NCI-H1417 treated with DMSO at 0.1 percent for 48 hours (cell line): ENCODE measurements around the gene AAGAB.

Source experiments
- DNase-seq: peaks from one replicate; lab custom pipeline; 2025; lab: John Stamatoyannopoulos, UW

The AAGAB gene

DNA sequence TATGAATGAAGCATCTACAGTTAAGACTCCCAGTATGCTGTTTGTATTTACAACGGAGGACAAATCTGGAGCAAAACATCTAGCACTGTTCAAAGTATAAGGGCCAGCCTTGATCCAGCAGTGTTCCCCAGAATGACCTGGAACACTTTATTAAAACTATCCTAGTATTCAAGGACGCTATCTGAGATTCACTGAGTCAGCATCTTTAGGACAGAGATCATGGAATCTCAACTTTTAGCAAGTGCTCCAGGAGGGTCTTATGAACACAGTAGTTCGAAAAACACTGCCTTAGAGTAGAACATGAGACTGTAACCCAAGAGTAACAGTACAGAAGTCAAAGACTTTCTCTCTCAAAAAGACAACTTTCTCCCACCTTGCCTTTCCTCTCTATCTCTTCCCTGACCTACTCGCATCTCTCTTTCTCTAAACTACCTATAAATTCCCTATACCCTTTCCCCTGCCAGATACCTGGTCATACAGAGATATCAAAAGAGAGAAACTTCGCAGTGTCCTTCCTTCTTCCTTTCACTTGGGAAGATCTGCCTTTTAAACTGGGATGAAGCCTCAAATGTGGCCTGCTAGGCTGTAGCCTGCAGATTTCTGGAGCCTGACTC, 43.8 kb downstream of the AAGAB start:
- DNase-seq: no peak

DNA sequence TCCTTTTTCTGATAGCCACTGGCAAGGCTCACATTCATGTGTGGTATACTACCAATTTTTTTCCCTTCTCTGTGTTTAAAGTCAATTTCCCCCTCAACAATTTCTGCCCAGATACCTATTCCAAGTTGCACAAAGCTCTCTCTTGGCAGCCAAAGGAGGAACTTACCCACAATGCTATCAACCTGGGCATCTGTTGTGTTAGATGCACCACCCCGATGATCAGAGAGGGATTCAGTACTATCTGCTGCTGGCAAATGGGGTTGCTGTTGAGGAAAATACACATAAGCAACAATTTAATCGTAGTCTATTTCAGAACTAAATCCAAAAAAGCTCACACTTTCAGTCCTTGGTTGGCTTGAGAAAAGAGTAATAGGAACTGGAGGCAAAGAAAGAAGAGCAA, 46.1 kb downstream of the AAGAB start:
- DNase-seq: no peak

DNA sequence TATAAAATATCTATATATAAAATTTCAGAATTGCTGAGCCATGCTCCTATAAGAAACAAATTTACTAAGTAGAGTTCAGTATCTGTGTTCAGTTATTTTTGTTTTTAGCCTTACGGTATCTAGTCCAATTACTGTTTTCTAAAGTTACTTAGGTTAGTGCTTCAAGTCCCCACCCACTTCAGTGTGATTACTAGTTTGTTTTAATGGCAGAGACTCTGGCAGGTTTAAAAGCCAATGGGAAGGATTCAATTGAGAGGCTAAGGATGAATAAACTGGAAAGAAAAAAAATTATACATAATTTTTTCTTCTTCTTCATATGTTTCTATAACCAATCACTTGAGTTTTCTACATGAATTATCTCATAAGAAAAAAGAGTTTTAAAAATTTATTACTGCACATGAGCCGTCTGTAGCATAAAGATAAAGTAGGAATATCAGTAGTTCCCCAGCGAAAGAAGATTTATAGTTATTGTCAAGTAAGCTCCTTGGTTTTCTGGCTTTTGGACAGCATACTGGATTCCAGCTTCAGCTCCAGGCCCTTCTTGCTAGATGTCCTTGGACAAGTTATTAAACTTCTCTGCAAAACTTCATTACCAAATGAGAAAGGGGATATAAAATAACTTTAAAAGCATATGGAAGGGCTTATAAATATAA, 46.8 kb downstream of the AAGAB start:
- no peak for DNase-seq

DNA sequence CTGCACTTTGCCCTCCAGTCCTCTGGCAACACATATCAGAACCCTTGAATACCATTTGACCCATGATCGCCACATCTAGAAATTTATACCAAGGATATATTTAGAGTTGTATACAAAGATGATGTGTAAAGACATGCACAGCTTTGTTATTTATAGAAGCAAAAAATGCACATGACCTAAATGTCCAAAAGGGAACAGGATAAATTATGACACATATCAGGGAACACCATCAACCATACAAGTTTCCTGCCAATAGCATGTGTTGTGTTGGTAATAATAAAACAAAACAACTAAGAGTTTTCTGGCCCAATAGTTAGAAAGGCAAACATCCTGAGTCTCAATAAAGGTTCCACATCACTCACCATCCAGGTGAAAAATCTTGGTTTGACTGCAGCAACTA, 51.5 kb downstream of the AAGAB start:
- no peak for DNase-seq

DNA sequence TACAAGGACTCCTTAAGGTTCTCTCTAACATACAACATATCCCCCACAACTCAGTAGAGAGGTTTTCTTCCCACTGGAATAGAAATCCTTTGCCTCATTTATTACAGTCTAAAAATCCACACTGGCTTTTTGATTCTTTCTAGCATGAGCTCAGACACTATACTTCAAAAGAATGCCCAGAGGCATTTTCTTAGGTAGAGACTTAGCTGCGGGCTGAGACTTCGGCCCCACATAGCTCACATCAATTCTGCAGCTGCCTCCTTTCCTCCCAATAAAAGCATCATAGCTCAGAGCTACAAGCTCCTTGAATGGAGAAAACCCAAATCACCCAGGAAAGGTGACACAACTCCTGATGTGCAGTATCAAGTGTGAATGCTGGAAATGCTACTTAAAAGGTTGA, 52.4 kb downstream of the AAGAB start:
- no peak for DNase-seq

DNA sequence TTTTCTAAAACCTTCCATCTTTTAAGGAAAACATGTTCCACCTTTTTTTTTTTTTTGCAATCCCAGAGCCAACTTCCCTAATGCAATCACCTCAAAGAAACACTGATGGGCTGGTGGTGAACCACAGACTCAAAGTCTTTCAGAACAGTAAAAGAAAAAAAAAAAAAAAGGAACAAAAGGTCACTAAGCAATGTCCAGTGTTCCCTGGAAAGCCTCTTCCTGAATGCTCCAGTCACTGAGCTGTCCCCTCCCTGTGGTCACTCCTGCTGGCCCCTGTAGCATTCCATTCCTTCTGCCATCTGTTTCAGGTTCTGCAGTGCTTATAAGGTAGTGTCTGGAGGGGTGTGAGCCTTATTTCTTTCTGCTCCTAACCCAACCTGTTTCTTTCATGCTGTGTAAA, 53.3 kb downstream of the AAGAB start:
- no peak for DNase-seq

DNA sequence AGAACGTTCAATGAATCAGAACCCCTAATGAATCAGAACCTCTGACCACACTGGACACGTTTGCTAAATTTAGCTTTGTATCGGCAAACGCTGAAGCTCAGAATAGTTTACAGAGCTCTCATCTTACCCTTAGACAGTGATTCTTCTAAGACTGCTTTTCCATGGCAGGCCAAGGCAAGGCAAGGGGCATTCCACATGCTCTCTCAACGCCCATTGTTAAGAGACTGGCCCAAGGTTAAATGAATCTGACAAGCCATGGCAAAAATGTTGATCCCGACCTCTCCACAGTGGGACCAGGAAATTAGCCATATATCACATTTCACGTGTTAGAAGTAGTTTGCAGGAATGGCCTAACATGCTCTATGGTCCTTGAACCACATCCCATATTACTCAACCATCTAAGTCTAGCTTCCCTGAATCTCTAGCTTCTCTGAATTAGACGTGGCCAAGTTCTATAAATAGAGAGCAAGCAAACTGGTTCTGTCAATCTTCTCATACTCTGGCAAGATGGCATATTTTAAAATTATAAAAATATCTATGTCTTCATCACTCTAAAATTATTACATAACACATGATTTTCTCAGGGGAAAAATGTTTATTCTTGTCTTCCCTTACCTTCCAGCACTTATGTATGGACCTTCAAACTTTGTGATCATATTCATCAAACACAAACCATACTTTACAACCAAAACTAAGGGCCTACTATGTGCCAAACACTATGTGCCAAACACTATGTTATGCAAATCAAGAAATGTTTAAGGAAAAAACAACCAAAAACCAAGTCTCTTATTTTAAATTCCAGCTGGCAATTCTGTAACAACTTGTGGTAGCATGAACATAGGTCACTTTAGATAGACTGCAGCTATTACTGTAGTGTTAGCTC, 54.3 kb downstream of the AAGAB start:
- DNase-seq: no peak

DNA sequence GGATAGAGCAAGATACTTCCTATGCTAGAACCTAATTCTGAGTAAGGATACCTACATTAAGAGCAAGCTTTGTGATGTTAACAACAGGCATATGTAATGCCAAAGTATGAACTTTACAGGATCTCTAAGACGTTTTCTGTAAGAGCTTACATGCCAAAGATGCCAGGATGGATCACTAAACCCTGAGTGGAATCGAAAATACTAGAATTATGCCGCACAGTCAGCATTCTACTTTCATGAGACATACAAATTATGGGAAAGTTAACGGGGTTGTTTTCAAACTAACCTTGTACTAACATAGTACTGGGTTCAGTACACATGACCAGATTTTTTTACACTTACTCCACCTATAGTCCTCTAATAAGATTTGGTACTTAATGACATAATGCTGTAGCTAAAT, 55.1 kb downstream of the AAGAB start:
- no peak for DNase-seq

DNA sequence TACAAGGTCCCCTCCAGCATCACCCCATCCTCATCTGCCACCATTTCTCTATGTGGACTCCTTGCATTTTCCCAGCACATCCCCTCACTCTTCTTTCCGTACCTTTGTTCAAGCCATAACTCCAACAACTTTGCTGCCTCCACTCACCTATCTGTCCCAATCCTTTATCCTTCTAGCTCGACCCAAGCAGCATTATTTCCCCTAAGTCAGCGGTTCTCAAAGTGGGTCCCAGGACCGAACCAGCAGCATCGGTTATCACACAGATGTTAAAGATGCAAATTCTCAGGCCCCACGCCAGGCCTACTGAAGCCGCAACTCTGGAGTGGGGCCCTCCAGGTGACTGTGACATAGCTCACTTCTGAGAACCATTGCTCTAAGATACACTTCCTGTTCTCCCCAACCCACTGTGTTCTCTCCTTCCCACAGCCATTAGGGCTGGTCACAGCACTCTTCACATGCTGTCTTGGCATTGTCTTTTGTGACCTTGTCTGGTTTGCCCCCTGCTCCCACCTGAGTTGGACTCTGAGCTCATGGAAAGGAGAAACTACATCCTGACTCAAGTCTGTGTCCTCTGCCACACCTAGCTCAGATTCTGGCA, 56.2 kb downstream of the AAGAB start:
- DNase-seq: no peak

DNA sequence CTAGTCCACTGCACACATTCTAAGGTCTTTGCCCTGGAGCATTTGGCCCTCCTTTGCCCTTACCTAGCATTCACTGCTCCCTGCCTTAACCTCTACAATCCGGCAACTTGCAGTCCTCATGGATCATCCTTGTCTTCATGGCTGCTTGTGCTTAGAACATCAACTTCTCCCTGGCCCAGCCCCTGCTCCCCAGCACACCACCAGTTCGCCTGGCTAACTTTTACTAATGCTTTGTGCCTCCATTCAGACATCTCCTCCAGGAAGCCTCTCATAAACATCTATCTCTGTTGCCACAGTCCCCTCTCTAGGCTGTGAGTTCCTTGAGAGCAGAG, 57.1 kb downstream of the AAGAB start:
- no peak for DNase-seq

DNA sequence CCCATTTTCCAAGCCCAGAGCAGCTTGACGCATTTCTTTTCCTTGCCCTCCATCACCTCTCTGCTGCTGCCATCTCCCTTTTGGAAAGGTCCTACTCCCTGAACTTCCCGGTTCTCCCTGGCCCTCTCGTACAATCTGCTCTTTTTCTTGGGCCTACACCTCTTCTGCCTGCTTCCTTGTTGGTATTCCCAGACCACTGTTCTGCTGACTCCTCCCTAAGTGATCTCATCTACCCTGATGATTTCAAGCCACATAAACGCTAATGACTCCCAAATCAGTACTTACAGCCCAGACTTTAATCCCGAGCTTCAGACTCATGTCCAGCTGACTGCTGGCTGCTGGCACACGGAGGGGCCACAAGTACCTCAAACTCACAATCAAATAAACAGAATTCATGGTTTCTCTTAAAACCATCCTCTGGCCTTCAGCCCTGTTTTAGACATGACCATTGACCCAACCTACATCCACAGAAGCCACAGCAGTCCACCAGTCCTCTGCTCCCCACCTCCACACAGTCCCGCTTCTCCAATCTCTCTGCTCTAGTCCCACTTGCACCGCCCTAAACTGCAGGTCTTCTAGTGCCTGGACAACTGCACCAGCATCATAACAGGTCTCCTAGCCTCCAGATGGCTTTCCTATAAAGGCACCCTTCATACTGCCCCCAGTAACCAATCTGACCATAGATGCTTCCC, 57.6 kb downstream of the AAGAB start:
- no peak for DNase-seq

DNA sequence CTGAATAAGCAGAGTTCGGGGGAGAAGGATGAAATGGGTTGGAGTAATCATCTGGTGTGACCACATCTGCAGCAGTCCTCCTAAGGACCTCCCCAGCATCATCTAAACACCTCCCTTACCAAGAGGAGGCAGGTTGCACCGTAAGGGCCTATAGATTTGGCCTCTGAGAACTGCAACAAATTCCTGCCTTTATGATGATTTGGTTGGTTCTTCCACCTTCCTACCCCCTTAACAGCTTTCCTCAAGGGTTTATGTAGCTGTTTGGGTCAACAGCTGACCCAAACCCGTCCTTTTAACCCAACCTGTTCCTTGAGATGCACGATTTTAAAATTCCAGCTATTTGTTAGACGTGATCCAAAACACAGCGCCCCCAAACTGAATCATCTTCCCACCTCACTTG, 58.2 kb downstream of the AAGAB start:
- DNase-seq: no peak

DNA sequence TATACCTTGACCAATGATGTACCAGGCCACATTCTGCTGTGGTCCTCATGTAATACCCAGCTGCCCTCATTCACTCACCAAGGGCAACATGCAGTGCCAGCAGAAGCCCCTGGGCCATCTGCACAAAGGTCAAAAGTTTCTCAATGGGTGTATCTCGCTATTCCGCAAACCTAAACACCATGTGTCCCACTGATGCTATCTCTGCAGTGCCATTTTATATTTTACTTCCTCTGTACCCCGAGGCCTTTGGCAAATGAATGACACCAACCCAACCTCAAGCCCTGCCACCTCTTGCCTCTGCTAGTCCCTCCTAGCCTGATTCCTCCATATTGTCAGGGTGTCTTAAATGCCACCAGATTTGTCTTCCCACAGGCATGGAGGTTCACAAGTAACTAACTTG, 59.2 kb downstream of the AAGAB start:
- DNase-seq: no peak

DNA sequence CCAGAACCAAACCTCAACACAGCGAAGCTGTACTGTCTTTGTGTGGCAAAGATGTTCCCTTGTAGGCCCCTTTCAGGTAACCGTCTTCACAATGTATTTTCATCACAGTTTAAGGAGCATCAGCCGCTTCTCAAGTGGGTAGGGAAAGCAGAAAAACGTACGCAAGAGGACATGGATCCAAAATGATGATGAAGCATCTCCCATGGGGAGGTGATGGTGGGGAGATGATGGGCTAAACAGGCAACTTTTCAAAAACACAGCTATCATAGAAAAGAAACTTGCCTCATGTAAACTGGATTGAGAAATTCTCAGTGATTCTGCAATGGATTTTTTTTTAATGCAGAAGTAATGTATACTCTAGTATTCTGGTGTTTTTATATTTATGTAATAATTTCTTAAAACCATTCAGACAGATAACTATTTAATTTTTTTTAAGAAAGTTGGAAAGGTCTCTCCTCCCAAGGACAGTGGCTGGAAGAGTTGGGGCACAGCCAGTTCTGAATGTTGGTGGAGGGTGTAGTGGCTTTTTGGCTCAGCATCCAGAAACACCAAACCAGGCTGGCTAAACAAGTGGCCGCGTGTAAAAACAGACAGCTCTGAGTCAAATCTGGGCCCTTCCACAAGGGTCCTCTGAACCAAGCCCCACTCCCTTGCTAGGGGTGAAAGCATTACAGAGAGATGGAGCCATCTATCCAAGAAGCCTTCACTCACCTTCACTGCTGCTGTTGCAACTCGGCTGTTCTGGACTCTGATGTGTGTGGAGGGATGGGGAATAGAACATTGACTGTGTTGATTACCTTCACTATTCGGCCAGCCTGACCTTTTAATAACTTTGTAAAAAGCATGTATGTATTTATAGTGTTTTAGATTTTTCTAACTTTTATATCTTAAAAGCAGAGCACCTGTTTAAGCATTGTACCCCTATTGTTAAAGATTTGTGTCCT, 60.0 kb downstream of the AAGAB start:
- no peak for DNase-seq

DNA sequence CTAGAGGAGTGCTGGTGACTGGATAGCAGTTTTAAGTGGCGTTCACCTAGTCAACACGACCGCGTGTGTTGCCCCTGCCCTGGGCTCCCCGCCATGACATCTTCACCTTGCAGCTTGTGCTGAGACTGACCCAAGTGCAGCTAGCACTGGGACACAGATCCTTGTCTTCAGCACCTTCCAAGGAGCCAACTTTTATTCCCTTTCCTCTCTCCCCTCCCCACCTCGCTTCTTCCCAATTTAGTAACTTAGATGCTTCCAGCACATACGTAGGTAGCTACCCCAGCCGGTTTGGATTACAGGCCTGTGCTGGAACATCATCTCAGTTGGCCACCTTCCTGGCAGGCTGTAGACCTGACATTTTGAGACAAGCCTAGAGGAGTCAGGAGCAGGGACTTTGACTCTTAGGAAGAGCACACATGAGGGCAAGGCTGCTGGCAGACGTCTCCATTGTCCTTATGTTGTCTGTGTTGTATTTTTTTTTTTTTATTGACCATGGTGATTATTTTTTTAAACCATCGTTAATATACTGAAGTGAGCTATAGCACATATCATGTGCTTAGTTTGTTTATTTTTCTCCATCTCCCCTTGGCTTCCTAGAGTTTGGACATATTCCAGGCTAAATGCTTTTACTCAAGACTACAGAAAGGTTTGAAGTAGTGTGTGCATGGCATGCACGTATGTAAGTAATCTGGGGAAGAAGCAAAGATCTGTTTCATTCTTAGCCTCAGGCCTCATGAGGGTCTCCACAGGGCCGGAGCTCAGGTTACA, 61.1 kb downstream of the AAGAB start:
- no peak for DNase-seq

DNA sequence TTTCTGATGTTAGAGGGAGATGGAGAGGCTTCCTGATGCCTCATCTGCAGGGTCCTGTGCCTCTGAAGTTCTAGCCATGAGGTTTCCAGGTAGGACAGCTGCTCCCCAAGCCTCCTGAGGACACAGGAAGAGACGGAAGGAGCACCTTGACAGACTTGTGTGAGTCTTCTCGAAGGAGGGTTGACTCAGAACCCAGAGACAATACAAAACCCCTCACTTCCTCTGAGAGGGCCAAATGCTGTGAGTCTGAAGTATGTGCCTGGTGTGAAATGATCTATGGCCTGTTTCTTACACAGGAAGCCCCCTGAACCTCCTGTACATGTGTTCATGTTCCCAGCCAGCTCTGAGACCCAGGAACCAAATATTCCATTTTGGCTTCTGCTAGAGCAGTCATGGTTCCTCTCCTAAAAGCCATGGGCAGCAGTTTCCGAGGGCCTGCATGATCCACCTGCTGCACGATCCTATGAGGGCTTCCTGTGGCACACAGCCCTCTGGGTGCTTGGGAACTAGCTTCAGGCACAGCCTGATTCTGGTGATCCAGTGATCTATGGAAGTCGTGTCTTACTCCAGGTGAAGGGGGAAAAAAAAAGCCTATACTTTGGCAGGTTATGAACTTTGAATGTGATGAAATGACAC, 62.2 kb downstream of the AAGAB start:
- DNase-seq: no peak

DNA sequence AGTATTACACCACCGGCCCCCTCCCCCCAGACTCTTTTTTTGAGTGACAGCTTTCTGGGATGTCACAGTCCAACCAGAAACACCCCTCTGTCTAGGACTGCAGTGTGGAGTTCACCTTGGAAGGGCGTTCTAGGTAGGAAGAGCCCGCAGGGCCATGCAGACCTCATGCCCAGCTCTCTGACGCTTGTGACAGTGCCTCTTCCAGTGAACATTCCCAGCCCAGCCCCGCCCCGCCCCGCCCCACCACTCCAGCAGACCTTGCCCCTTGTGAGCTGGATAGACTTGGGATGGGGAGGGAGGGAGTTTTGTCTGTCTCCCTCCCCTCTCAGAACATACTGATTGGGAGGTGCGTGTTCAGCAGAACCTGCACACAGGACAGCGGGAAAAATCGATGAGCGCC, 63.6 kb downstream of the AAGAB start:
- DNase-seq: no peak

DNA sequence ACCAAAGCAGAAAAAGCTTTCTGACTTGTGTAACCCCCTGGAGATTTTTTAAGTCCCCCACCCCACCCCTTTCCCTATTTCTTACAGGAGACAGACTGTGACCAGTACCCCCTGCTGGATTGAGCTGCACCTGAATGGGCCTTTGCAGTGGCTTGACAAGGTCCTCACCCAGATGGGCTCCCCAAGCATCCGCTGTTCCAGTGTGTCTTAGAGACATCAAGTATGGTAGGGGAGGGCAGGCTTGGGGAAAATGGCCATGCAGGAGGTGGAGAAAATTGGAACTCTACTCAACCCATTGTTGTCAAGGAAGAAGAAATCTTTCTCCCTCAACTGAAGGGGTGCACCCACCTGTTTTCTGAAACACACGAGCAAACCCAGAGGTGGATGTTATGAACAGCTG, 64.1 kb downstream of the AAGAB start:
- DNase-seq: no peak

DNA sequence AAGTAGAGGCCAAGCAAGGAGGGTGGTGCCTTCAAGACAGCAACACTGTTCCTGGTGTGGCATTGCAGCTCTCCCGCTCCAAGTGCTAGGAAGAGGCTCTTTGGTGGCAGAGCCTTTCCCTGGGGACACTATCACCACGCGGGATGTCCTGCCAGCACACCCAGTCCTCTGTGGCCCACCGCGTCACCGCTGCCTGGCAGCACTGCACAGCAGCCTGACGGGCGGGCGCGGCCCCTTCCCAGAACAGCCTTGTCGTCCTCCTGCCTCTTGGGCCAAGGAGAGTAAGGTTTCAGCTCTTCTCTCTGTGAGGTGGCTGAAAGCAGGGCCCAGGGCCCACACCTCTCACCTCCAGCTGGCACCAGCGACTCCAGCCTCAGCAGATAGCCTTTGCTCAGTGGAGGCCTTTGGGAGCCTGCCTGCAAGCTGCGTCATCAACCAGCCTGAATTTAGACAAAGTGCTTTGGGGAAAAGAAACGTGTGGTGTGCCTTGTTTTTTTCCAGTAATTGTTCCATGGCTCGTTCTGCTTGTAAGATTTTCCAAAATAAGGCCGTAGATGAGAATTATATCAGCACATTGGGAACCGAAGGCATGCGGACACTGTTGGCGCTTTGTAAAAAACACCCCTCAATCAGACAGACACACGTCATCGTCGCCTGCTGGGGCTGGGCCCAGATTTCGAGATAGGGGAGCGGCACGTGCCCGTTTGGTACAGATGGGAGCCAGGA, 65.0 kb downstream of the AAGAB start:
- DNase-seq: no peak
